Right cardiac atrium (tissue), 5 donors: ENCODE results near the gene MAN2A2. TPM values are rescaled to one million over a fixed set of nuclear protein-coding genes. Genes with fewer than 3 reads are reported as not detected.
"Not testable (repeated sequence)": the region's sequence is repeated elsewhere in the genome, so short reads cannot be mapped to it uniquely, and the experiment has no call there.

Experiments
- ATAC-seq, 2 donors: fragments of 200-7000 bp; cut with Tn5 transposase; one replicate each; pipeline versions ENCODE4 v1.8.0 to v1.9.1; 2020; ENCODE audit warnings: moderate library complexity in 2 of 2, mild to moderate bottlenecking in 1 of 2
- DNase-seq, 3 donors: peaks; one replicate each; pipeline ENCODE4 v3.0.0-alpha.2; 2020
- H3K27ac ChIP-seq: one replicate; pipeline ENCODE4 v1.5.1; 2013; ENCODE audit warnings: mild to moderate bottlenecking, low read length, control low read depth, moderate library complexity
- H3K27me3 ChIP-seq: one replicate; pipeline ENCODE4 v1.6.1; 2013; ENCODE audit not compliant: control insufficient read depth, insufficient read depth
- H3K4me1 ChIP-seq: one replicate; pipeline ENCODE4 v1.6.1; 2013; ENCODE audit warnings: low read length; ENCODE audit not compliant: control insufficient read depth, insufficient read depth
- H3K4me3 ChIP-seq: one replicate; pipeline ENCODE4 v1.5.1; 2013; ENCODE audit warnings: low read length, control low read depth
- H3K9me3 ChIP-seq: one replicate; pipeline ENCODE4 v1.6.1; 2013; ENCODE audit warnings: low read length; ENCODE audit not compliant: control insufficient read depth
- WGBS: extraction: QIAGEN DNeasy Blood & Tissue Kit; methylation state at CpG from one replicate; pipeline ENCODE4 v1.1.7; 2013; 5-methylcytosine and 5-hydroxymethylcytosine counted together
- intact Hi-C, 4 donors: fragments of 100-400 bp; cut with DNase I; formaldehyde crosslinking; loops; one replicate each; pipeline versions ENCODE4 v1.11.0 to v1.14.0; 2022 to 2023
- polyA plus RNA-seq: library from polyadenylated mRNA; stranded (reverse); fragments of 200-250 nt; gene quantifications from one replicate; pipeline ENCODE4 v1.2.3, GENCODE V29; 2013
- total RNA-seq, 4 donors: library from RNA; stranded (reverse); fragmentation: NEBNext Ultra II Directional; extraction: Animal tissue kit (Norgen Biotek cat#: 25700); gene quantifications; one replicate each; pipeline ENCODE4 v1.2.1, GENCODE V29; 2021
- donor health status: healthy with polysubstance abuse.
- donor health status: DM: no; HTN: yes; CAD: no.
- donor health status: DM: no; HTN: no; CAD: no.
- donor health status: DM: no; HTN: yes; CAD: no; lungs with severe emphysema.
- donor health status: DM: yes; HTN: yes; CAD: no.

Gene MAN2A2
- total and polyA plus RNA-seq, 5 donors = 41.6 to 118 (median 80.3) TPM

DNA sequence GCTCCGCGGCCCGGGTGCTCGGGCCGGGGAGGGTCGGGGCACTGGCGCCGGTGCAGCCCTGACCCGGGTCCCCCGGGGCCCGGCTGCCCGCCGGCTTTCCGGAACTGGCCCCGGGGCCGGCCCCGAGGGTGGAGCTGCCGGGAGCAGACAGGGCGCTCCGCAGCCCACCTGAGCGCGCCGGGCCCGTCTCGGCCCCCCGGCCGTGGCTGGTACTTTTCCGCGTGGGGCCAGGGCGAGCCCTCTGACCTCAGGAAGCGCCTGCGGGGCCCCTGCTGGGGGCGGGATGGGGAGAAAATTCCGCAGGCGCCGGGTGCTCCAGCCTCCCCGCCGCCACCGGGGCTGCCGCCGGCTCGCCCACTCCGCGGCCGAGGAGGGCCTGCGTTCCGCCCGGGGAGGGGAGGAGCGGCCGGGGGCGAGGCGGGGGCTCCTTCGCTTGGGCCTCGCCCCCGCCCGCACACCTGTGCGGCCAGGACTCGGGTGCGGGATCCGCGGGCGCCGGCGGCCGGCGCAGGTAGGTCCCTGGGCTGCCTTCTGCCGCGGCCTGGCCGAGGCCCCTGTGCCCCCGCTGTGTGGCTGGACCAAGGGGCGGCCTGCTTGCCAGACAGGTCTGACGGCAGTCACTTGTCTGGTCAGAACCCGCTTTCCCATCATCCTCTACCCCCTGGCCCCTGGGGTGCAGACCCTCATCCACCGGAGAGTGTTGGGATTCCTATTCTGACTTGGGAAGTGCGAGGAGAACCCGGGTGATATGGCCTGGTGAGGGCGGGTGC lies 31.2 kb upstream of the MAN2A2 start:
- intact Hi-C loops = loop anchor here in 1 of 4 donors (5.0 kb wide), 1 partner anchor 155 kb away; the partner anchor contains the start of gene BLM
- Histone ChIP-seq H3K27ac (peak overlapping the region; percentile 94), H3K9me3 (no peaks in the 10 kb centered on the region), H3K4me3 (peak overlapping the region; percentile 99), H3K4me1 (peaks cover 25% of the 10 kb centered on the region), H3K27me3 (no peaks in the 10 kb centered on the region)
- ATAC-seq = peak; percentile 1 to 8
- DNase-seq = peak in 2 of 3 donors; percentile 73 to 75
- under 1% methylated on average over 77 of the region's 77 CpGs for WGBS

DNA sequence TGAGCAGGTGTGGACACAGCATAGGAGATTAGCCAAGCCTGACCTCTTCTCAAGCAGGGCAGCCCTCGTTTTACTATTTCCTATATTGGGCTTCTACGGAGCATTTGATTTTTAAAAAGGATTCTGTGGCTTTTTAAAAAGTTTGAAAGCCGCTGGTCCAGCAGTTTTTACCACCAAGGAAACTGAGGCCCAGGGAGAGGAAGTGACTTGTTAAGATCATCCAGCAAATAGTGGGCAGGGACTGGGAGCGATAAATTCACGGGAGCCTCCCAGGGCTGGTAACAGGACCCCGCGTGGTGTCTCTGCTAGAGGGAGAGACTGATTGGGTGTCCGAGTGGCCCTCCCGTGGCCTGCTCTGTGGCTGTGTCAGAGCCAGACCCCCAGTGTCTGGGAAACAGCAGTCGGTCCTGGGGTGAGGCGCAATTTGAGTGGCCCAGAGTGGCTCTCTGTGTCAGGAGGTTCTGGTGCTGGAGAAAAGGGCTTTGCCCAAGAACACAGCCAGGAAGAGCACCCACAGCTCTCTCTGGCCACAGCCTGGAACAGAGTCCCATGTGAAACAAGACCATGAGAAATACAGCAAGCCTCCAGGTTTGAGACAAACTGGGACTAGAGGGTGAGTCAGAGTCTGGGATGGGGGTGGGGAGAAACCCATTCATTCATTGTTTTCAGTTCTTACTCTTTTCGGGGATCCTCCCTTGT lies 30.5 kb upstream of the MAN2A2 start:
- WGBS = 18% methylated on average over 12 of the region's 12 CpGs
- Histone ChIP-seq H3K27ac (peak overlapping the region; percentile 94), H3K4me3 (peak overlapping the region; percentile 99), H3K9me3 (no peaks in the 10 kb centered on the region), H3K27me3 (no peaks in the 10 kb centered on the region), H3K4me1 (peaks cover 25% of the 10 kb centered on the region)
- intact Hi-C loops = loop anchor here in 1 of 4 donors (5.0 kb wide), 1 partner anchor 155 kb away; the partner anchor contains the start of gene BLM
- peak; percentile 9 to 22 for ATAC-seq
- DNase-seq = peak in 2 of 3 donors; percentile 70 to 71

DNA sequence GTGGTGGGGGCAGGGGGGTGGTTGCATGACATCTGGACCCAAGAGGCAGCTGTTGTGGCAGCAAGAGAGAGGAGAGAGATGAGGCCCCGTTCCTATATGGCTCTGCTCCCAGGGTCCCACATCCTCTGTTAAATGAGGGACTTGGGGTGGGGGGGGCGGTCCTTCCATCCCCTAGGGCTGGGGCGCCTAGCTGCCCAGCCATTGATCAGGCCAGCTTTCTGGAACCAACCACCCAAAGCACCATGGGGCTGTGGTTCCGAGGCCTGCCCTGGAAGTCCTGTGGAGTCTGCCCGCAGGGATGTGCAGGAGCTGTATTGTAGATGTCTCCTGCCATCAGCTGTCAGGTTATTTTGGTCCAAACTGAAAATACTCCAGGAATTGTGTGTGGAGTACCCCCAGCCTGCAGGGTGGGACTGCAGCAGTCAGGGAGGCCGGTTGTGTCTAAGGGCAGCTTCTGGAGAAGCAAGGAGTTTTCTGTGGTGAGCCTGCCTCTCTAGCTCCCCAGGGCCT lies 29.6 kb upstream of the MAN2A2 start:
- ATAC-seq (no peak), DNase-seq (peak in 1 of 3 donors; percentile 54)
- H3K9me3 ChIP-seq = no peaks in the 10 kb centered on the region
- intact Hi-C loops = loop anchor here in 1 of 4 donors (5.0 kb wide), 1 partner anchor 156 kb away; the partner anchor contains the start of gene BLM
- WGBS = 63% methylated on average over 6 of the region's 6 CpGs
- H3K27ac ChIP-seq = peak overlapping the region; percentile 49
- H3K4me1 ChIP-seq = peaks cover 22% of the 10 kb centered on the region
- no peak overlapping the region for H3K4me3 ChIP-seq
- H3K27me3 ChIP-seq = no peaks in the 10 kb centered on the region

- WGBS = 56% methylated on average over 15 of the region's 15 CpGs
- DNase-seq = peak in 1 of 3 donors; percentile 68
- intact Hi-C loops = loop anchor here in 1 of 4 donors (5.0 kb wide), 1 partner anchor 157 kb away; the partner anchor contains the start of gene BLM
- Histone ChIP-seq H3K27me3 (no peaks in the 10 kb centered on the region), H3K4me1 (peaks cover 18% of the 10 kb centered on the region), H3K27ac (peak overlapping the region; percentile 49), H3K4me3 (no peak overlapping the region), H3K9me3 (no peaks in the 10 kb centered on the region)
- no peak for ATAC-seq
Observed at GRCh38 chr15:90873998-90874605, 29.0 kb upstream of the MAN2A2 start.

DNA sequence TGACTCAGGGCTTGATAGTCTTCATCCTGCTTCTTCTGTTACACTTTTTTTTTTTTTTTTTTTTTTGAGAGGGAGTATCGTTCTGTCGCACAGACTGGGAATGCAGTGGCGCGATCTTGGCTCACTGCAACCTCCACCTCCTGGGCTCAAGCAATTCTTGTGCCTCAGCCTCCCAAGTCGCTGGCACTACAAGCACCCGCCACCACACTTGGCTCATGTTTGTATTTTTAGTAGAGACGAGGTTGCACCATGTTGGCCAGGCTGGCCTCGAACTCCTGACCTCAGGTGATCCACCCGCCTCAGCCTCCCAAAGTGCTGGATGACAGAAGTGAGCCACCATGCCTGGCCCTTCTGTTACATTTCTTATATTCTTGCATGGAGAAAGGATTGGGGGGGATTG lies 28.1 kb upstream of the MAN2A2 start:
- H3K27ac ChIP-seq, H3K27me3 ChIP-seq, H3K9me3 ChIP-seq, H3K4me3 ChIP-seq, ATAC-seq: not testable (repeated sequence)
- intact Hi-C loops = loop anchor here in 1 of 4 donors (5.0 kb wide), 1 partner anchor 158 kb away; the partner anchor contains the start of gene BLM
- H3K4me1 ChIP-seq = peaks cover 12% of the 10 kb centered on the region
- peak in 1 of 3 donors; percentile 51 for DNase-seq
- 89% methylated on average over 9 of the region's 9 CpGs for WGBS

- Histone ChIP-seq H3K4me1 (peaks cover 8% of the 10 kb centered on the region), H3K4me3 (no peak overlapping the region), H3K27me3 (no peaks in the 10 kb centered on the region), H3K27ac (no peak overlapping the region), H3K9me3 (no peaks in the 10 kb centered on the region)
- intact Hi-C loops = no loop called here
- DNase-seq = peak in 2 of 3 donors; percentile 43 to 47
- ATAC-seq = no peak
- 94% methylated on average over 12 of the region's 12 CpGs for WGBS
Observed at GRCh38 chr15:90875549-90875981, 27.5 kb upstream of the MAN2A2 start.

- Histone ChIP-seq H3K9me3 (no peaks in the 10 kb centered on the region), H3K27ac (no peak overlapping the region), H3K4me3 (no peak overlapping the region), H3K4me1 (peaks cover 8% of the 10 kb centered on the region), H3K27me3 (no peaks in the 10 kb centered on the region)
- 91% methylated on average over 20 of the region's 20 CpGs for WGBS
- ATAC-seq (no peak), DNase-seq (peak in 1 of 3 donors; percentile 37)
- intact Hi-C loops = no loop called here
Observed at GRCh38 chr15:90876046-90876445, 27.1 kb upstream of the MAN2A2 start.

DNA sequence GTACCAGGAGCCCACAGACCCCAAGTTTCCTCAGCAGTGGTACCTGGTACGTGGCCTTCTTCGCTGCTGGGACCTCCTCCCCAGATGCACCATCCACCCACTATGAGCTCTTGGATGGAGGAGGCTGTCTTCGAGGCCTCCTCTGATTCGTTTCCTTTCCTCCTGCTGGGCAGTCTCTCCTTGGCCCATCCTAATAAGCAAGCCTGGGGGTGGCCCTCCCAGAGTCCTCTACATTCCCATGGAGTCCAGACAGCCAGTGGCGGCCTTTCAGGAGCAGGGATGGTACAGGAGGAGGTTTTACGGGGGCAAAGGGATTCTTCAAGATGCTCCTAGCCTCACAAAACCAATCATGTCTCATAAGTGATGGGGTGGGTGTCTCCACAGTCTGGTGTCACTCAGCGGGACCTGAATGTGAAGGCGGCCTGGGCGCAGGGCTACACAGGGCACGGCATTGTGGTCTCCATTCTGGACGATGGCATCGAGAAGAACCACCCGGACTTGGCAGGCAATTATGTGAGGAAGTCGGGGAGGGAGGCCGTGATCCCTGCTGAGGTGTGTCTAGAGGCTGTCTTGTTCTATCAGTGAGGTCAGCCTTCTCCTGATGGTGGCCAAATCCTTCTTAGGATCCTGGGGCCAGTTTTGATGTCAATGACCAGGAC lies 26.5 kb upstream of the MAN2A2 start:
- ATAC-seq (no peak), DNase-seq (peak in 1 of 3 donors; percentile 20)
- Histone ChIP-seq H3K27ac (no peak overlapping the region), H3K4me3 (no peak overlapping the region), H3K27me3 (no peaks in the 10 kb centered on the region), H3K4me1 (peaks cover 8% of the 10 kb centered on the region), H3K9me3 (no peaks in the 10 kb centered on the region)
- intact Hi-C loops = no loop called here
- 90% methylated on average over 15 of the region's 15 CpGs for WGBS

GRCh38 chr15:90877315-90877714 lies 25.8 kb upstream of the MAN2A2 start:
- no peak for ATAC-seq
- 91% methylated on average over 14 of the region's 14 CpGs for WGBS
- H3K27ac ChIP-seq = no peak overlapping the region
- no peaks in the 10 kb centered on the region for H3K9me3 ChIP-seq
- peaks cover 8% of the 10 kb centered on the region for H3K4me1 ChIP-seq
- intact Hi-C loops = no loop called here
- DNase-seq = peak in 1 of 3 donors; percentile 20
- H3K27me3 ChIP-seq = no peaks in the 10 kb centered on the region
- no peak overlapping the region for H3K4me3 ChIP-seq

- intact Hi-C loops = no loop called here
- H3K27ac ChIP-seq = no peak overlapping the region
- WGBS = 94% methylated on average over 14 of the region's 14 CpGs
- H3K4me1 ChIP-seq = peaks cover 8% of the 10 kb centered on the region
- ATAC-seq (no peak), DNase-seq (peak in 1 of 3 donors; percentile 30)
- H3K4me3 ChIP-seq = no peak overlapping the region
- no peaks in the 10 kb centered on the region for H3K9me3 ChIP-seq
- no peaks in the 10 kb centered on the region for H3K27me3 ChIP-seq
Observed at GRCh38 chr15:90877996-90878395, 25.1 kb upstream of the MAN2A2 start.
